ENCODE data around the gene THPO. TPM values are rescaled to one million over a fixed set of nuclear protein-coding genes. Genes with fewer than 3 reads are reported as not detected.

The THPO gene
- total and polyA plus RNA-seq, 9 of the 15 experiments (the other 6 are each of a cell fraction or from before 2014, with no cell fraction given) = 0.11 to 1.1 (median 0.35) TPM; not detected in 1

DNA sequence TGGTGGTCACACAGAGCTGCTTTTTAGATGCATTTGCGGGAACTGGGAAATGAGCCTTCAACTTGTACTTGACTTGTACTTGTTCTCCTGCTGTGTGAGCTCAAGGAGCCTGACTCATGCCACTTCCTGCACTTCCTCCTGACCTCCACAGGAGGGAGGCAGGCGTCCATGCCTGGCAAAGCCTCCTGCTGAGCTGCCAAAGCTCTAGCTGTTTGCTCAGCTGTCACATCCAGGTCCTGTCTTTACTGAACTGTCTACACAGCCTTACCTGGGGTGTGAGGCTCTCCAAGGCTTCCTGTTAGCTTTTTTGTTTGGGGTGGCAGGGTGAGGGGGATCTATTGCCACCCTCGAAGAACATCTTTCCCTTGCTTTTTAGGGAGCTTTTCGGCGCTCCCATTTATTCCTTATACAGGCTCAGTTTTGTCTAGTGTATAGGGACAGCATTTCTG lies 6.4 kb downstream of the THPO start (continued):
- TF ChIP-seq ZNF354B (CRISPR knock-in tag; IDR thresholded peaks at IDR 0.05) (no peak), ZNF584 (CRISPR knock-in tag; IDR thresholded peaks at IDR 0.05; ENCODE audit: low read depth) (no peak), HCFC1 (IDR thresholded peaks at IDR 0.05; ENCODE audit: low read depth, low read length) (no peak), CREM (IDR thresholded peaks at IDR 0.05; ENCODE audit: low read depth) (0 out of 2 replicates have a peak, but pooled peaks have one; percentile 9), SPI1 (IDR thresholded peaks at IDR 0.05; ENCODE audit: borderline replicate concordance, low read depth, low read length) (peak; percentile 74), SP1 (CRISPR knock-in tag; IDR thresholded peaks at IDR 0.05) (0 out of 2 replicates have a peak, but pooled peaks have one; percentile 48), KLF16 (IDR thresholded peaks at IDR 0.05) (no peak; the same call in 1 of the 2 replicates), ZNF124 (CRISPR knock-in tag; IDR thresholded peaks at IDR 0.05) (no peak), POLR2AphosphoS2 (IDR thresholded peaks at IDR 0.05; ENCODE audit: low read length) (peak; percentile 78; the same call in 1 of the 2 replicates), YY1 (IDR thresholded peaks at IDR 0.05; ENCODE audit: borderline replicate concordance in 1 of 3, control insufficient read depth in 1 of 3, extremely low read depth in 1 of 3, insufficient read depth in 3 of 3, insufficient read length in 1 of 3, insufficient replicate concordance in 2 of 3, low read depth in 1 of 3, low read length in 2 of 3) (peak in 1 of 3 experiments; percentile 41), E2F3 (CRISPR knock-in tag; IDR thresholded peaks at IDR 0.05) (no peak), ARID1B (IDR thresholded peaks at IDR 0.05) (no peak)
- TF ChIP-seq, protein P1, sequence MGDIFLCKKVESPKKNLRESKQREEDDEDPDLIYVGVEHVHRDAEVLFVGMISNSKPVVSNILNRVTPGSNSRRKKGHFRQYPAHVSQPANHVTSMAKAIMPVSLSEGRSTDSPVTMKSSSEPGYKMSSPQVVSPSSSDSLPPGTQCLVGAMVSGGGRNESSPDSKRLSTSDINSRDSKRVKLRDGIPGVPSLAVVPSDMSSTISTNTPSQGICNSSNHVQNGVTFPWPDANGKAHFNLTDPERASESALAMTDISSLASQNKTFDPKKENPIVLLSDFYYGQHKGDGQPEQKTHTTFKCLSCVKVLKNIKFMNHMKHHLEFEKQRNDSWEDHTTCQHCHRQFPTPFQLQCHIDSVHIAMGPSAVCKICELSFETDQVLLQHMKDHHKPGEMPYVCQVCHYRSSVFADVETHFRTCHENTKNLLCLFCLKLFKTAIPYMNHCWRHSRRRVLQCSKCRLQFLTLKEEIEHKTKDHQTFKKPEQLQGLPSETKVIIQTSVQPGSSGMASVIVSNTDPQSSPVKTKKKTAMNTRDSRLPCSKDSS (IDR thresholded peaks at IDR 0.05; ENCODE audit: low read depth, partially characterized antibody) = no peak
- TF ChIP-seq, protein P2, sequence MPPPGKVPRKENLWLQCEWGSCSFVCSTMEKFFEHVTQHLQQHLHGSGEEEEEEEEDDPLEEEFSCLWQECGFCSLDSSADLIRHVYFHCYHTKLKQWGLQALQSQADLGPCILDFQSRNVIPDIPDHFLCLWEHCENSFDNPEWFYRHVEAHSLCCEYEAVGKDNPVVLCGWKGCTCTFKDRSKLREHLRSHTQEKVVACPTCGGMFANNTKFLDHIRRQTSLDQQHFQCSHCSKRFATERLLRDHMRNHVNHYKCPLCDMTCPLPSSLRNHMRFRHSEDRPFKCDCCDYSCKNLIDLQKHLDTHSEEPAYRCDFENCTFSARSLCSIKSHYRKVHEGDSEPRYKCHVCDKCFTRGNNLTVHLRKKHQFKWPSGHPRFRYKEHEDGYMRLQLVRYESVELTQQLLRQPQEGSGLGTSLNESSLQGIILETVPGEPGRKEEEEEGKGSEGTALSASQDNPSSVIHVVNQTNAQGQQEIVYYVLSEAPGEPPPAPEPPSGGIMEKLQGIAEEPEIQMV (tag; conservative IDR thresholded peaks at IDR 0.05; ENCODE audit: low read depth) = no peak

All from K562 (cell line).